ENCODE measurements around the gene STX8. TPM values are rescaled to one million over a fixed set of nuclear protein-coding genes. Genes with fewer than 3 reads are reported as not detected.

Gene STX8
- total RNA-seq, 1 donor from 2014 or later, result 28.6 TPM

GRCh38 chr17:9512323-9513168 lies 63.1 kb downstream of the STX8 start:
- DNase-seq (ENCODE audit: low spot score), result no peak
- no peak for ATAC-seq

GRCh38 chr17:9509236-9509816 lies 66.3 kb downstream of the STX8 start:
- DNase-seq (ENCODE audit: low spot score), result no peak

GRCh38 chr17:9499041-9499440 lies 76.6 kb downstream of the STX8 start:
- no peak for ATAC-seq

More at GRCh38 chr17:9509236-9509816, 66.3 kb downstream of the STX8 start:
- ATAC-seq, result no peak

GRCh38 chr17:9498490-9498889 lies 77.1 kb downstream of the STX8 start:
- DNase-seq (ENCODE audit: low spot score) (no peak), ATAC-seq (no peak)

More at GRCh38 chr17:9499041-9499440, 76.6 kb downstream of the STX8 start:
- no peak for DNase-seq (ENCODE audit: low spot score)

GRCh38 chr17:9488556-9488955 lies 87.1 kb downstream of the STX8 start:
- DNase-seq (ENCODE audit: low spot score), result no peak
- no peak for ATAC-seq

GRCh38 chr17:9487406-9487805 lies 88.2 kb downstream of the STX8 start:
- no peak for DNase-seq (ENCODE audit: low spot score)
- no peak for ATAC-seq

- DNase-seq (ENCODE audit: low spot score) (no peak), ATAC-seq (no peak)
These were observed 90.8 kb downstream of the STX8 start for GRCh38 chr17:9484789-9485188.

GRCh38 chr17:9479964-9480363 lies 95.7 kb downstream of the STX8 start:
- no peak for ATAC-seq
- DNase-seq (ENCODE audit: low spot score), result no peak

- ATAC-seq, result no peak
- no peak for DNase-seq (ENCODE audit: low spot score)
These were observed 96.7 kb downstream of the STX8 start for GRCh38 chr17:9478889-9479288.

- DNase-seq (ENCODE audit: low spot score) (no peak), ATAC-seq (no peak)
These were observed 100.4 kb downstream of the STX8 start for GRCh38 chr17:9475101-9475658.

GRCh38 chr17:9473711-9474110 lies 101.9 kb downstream of the STX8 start:
- DNase-seq (ENCODE audit: low spot score), result no peak

GRCh38 chr17:9472541-9472940 lies 103.1 kb downstream of the STX8 start:
- no peak for DNase-seq (ENCODE audit: low spot score)
- no peak for ATAC-seq

More at GRCh38 chr17:9473711-9474110, 101.9 kb downstream of the STX8 start:
- ATAC-seq, result no peak

GRCh38 chr17:9472094-9472493 lies 103.5 kb downstream of the STX8 start:
- ATAC-seq, result no peak
- DNase-seq (ENCODE audit: low spot score), result no peak

GRCh38 chr17:9470171-9470570 lies 105.4 kb downstream of the STX8 start:
- DNase-seq (ENCODE audit: low spot score) (no peak), ATAC-seq (no peak)

GRCh38 chr17:9468937-9469336 lies 106.7 kb downstream of the STX8 start:
- ATAC-seq (no peak), DNase-seq (ENCODE audit: low spot score) (no peak)

- no peak for ATAC-seq
- no peak for DNase-seq (ENCODE audit: low spot score)
These were observed 107.1 kb downstream of the STX8 start for GRCh38 chr17:9468532-9468931.

GRCh38 chr17:9467518-9467917 lies 108.1 kb downstream of the STX8 start:
- no peak for DNase-seq (ENCODE audit: low spot score)
- no peak for ATAC-seq

- DNase-seq (ENCODE audit: low spot score), result no peak
These were observed 110.3 kb downstream of the STX8 start for GRCh38 chr17:9465210-9465921.

GRCh38 chr17:9457005-9457404 lies 118.6 kb downstream of the STX8 start:
- no peak for ATAC-seq

More at GRCh38 chr17:9465210-9465921, 110.3 kb downstream of the STX8 start:
- ATAC-seq, result no peak

GRCh38 chr17:9456330-9456729 lies 119.3 kb downstream of the STX8 start:
- DNase-seq (ENCODE audit: low spot score) (peak; percentile 59), ATAC-seq (peak; percentile 99)

More at GRCh38 chr17:9457005-9457404, 118.6 kb downstream of the STX8 start:
- no peak for DNase-seq (ENCODE audit: low spot score)

GRCh38 chr17:9451934-9452333 lies 123.7 kb downstream of the STX8 start:
- DNase-seq (ENCODE audit: low spot score) (no peak), ATAC-seq (no peak)

Measured in left lobe of liver (tissue), 2 donors.